GM19043 (cell line): ENCODE data around the gene SLC6A19.

Experiments used
- ATAC-seq: cut with Tn5 transposase; IDR thresholded peaks from one replicate; pipeline ENCODE4 v1.9.1; 2021; ENCODE audit warnings: low read depth; ENCODE audit not compliant: unreplicated experiment

SLC6A19 gene

DNA sequence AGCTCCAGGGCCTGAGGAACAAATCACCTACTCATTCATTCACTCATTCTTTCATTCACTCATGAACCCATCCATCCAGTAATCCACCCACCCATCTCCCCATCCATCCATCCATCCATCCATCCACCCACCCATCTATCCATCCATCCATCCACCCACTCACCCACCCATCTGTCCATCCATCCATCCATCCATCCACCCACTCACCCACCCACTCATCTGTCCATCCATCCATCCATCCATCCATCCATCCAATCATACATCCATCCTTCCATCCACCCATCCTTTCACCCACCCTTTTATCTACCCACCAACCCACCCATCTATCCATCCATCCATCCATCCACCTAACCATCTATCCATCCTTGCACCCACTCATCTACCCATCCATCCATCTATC, 35.5 kb upstream of the SLC6A19 start:
- no peak for ATAC-seq

DNA sequence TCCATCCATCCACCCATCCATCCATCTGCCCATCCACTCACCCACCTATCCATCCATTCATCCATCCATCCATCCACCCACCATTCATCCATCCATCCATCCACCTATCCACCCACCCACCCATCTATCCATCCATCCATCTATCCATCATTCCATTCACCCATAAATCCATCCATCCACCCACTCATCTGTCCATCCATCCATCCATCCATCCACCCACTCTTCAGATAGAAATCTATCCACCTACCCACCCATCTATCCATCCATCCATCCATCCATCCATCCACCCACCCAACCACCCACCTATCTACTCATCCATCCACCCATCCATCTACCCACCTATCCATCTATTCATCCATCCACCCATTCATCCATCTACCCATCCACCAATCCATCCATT, 35.0 kb upstream of the SLC6A19 start:
- ATAC-seq: no peak

DNA sequence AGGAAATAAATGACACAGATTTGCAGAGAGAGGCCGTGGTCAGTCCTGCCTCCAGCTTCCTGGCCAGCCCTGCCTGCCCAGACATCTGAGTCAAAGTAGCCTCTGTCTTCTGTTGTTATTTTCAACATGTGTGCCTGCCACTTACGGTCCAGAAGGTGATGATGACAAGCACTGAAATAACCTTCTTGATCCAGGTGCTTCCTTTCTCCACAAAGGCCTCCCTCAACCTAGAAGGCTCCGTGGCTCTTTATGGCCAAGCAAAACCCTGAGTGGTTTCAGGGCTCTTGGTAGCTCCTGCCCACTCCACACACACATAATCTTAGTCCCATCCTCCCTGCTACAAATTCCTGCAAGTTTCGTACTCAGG, 34.1 kb upstream of the SLC6A19 start:
- ATAC-seq: no peak

DNA sequence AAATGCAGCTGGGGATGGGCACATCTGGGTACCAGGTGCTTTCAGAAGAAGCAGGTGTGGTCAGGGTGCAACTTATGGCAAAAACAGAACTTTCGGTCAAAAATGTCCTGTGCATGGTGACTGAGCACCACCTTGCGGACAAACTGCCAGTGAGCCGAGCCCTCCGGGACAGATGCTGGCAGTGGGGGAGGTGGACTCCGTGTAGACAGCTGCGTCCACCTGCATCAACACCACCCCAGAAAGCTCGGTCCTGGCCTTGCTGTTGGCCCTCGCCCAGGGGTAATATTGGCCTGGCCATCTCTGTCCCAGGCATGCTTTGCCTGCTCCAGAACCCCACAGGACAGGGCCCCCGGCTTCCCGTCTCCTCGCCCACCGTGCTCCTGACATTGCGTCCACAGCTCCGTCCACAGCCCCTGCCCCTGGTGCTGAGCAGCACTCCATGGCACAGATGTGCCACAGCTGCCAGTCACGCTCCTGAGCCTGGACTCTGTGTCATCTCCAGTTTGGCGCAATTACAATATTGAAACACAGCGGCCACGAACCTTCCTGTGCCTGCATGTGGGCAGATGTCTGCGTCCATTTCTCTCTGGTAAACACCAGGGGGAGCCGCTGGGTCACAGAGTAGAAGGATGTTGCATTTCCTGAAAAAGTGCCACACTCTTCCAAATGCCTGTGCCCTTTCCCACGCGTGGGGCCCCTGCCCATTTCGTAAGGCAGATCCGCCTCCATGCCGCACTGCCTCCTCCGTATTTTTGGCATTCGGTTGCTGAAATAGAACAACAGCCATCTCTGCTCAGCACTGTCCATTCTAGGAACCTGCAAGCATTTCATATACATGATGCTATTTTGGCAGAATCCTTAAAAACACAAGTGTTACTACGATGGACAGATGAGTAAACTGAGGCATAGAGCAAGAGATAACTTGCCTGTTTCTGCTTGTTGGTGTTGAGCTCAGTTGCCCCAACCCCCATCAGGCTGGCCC, 33.4 kb upstream of the SLC6A19 start:
- ATAC-seq: peak; percentile 57

DNA sequence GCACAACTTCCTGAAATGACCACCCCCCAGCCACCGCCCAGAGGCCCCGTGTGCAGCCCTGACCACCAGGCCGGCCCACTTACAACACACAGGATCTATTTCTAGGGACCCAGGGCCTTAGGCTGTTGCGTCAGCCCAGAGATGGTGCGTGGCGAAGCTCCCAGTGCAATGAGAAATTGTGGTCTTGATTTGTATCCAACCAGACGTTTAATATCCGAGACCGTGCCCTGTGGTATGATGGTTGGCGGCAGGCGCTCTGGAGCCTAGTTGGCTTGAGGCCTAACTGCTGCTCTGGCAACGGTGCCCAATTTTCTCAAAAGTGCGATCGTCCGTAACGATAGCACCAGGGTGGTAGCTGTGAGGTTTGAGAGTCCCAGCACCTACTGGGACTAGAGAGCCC, 32.6 kb upstream of the SLC6A19 start:
- ATAC-seq: no peak

DNA sequence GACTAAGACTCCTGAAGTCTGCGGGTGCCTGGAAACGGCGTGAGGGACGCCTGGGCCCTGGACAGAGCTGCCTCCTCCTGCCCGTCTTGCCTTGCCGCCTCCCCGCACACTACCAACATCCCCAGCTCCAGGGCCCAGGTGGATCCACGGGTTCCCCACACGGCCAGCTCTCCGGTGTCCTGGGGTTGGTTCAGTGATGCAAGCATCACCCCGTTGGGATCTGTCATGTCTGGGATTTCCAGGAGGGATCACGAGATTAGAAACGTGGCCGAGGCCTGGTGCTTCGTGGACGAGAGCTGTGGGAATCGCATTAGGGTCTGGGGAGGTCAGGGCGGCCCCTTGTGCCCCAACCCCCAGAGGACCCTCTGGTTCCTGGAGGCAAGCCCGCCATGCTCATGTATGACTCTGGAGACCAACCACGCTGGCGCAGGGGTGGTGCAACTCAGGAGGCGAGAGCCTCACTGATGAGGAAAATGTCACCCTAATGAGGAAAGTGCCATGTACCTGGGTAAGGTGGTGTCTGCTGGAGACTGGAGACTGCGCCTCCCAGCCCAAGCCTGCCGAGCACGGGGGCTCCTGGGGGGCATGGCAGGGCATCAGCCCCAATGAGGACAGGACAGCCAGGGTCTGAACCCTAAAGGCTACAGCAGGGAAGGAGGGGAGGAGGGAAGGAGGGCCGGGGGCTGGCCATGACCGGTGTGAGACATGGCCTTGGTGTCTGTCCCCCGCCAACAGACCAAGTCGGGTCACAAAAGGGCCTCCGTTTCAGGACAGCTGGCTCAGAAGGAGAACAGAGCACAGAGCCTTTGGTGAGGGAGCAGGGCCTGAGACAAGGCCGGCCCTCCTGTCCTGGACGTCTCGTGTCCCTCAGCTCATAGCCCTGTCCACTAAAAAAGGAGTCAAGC, 31.9 kb upstream of the SLC6A19 start:
- no peak for ATAC-seq

DNA sequence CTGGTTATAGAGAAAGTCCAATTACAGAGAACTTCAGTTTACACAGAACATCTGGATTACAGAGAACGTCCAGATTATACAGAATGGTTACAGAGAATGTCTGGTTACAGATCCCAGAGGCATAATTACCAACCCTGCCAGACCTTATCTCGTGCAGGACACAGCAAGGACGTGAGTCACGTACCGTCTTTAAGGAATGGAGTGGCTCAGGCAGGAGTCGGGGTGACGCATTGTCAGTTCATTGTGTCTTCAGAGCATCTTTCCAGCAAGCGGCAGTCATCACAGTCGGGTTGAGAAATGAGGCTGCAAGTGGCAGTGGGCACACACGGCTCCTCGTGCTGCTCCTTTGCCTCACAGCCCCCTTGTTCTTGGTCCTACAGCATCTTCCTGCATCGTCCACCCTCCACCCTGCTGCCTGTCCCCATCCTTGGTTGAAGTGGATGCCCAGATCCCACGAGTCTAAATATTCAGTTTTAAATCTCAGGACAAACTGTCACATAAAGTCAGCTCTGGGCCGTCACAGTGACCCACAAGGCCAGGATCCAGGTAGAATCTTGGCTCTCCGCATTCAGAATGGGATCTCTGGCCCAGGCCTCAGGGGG, 30.0 kb upstream of the SLC6A19 start:
- no peak for ATAC-seq

DNA sequence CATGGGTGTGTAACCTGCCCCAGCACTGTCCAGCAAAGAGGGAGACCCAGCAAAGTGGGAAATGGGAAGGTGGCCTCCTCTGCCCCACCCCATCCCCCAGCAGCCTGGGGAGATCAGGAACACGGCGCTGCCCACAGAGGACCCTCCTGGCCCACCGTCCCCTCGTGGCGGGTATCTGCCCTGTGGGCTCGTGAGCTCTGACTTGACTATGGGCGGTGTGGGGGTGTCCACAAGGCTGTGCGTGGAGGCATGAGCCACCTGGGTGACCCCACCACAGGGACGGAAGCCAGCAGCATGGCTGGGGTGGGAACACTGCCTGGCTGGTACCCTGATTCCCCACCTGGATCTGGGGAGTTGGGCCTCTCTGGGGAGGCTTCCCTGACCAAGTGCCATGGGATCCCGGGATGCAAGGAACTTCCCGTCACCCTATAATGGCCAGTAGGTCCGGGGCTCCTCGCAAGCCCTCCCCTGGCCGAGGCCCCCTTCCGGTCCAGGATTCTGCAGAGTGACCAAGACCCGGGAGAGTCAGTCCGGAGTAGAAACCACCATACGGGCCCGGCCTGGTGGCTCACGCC, 29.3 kb upstream of the SLC6A19 start:
- no peak for ATAC-seq

DNA sequence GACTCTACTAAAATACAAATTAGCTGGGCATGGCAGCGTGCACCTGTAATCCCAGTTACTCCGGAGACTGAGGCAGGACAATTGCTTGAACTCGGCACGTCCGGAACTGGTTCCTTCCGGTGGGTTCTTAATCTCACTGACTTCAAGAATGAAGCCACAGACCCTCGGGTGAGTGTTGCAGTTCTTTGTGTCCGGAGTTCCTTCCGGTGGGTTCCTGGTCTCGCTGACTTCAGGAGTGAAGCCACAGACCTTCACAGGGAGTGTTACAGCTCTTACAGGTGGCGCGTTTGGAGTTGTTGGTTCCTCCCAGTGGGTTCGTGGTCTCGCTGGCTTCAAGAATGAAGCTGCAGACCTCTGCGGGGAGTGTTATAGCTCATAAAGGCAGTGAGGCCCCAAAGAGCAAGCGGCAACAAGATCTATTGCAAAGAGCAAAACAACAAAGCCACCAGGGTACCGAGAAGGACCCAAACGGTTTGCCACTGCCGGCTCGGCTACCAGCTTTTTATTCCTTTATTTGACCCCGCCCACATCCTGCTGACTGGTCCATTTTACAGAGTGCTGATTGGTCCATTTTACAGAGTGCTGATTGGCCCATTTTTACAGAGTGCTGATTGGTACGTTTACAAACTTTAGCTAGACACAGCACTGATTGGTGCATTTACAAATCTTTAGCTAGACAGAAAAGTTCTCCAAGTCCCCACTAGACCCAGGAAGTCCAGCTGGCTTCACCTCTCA, 28.6 kb upstream of the SLC6A19 start:
- no peak for ATAC-seq

DNA sequence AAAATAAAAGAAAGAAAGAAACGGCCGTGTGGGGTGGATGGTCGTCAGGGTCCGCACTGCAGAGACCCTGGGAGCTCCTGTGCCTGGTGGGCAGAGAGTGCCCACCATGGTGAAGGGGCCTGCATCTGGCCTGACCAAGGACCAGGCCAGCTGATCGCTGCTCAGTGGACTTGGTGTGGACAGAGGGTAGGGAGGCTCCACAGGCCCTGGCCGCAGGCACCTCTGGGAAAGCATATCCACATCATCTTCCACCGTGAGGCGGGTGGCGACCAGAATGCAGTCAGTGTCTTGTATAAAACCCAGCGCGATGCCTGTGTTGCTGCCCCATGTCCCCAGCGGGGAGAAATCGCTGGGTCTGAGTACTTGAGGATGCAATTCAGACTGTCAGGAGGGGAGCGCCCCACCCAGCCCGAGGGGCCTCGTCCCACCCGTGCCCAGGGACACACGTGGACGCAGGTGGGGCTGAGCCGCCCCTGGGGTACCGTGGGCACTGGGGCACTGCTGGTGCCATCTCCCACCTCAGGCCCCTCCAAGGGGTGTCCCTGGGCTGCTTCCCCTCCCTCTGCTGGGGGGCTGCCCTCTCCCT, 27.8 kb upstream of the SLC6A19 start:
- ATAC-seq: no peak

DNA sequence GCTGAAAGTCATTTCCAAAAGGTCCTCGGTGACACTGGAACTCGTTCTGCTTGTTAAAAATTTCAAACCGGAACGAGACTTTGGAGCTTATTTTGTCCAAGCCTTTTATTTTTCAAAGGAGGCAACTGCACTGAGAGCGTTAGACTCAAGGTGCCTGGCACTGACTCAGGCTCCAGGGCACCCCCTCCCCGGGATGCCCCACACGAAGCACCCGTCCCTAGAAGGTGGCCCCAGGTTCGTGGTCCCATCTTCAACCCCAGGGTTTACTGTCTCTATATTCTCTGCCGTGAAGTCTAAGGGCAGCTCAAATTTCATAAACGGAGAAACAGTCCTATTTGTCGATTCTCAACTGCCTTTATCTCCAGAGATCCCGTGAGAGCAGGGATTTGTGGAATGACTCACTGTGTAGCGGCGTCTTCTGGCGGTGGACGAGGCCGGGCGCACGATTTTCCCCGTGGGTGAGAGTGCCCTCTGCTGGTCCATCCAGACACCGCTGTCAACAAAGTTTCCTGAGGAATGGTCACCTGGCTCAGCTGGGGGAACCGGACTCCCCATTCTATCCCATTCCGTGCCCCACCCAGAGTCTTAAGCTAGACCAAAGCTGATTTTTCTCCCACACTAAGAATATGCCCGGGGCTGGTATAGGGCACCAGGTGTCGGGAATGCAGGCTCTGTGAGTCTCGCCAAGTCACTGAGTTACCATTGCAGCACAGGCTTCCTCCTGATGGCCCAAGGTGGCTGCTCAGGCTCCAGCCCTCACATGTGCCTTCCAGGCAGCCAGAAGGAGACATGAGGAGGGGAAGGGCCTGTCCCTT, 27.1 kb upstream of the SLC6A19 start:
- ATAC-seq: no peak

DNA sequence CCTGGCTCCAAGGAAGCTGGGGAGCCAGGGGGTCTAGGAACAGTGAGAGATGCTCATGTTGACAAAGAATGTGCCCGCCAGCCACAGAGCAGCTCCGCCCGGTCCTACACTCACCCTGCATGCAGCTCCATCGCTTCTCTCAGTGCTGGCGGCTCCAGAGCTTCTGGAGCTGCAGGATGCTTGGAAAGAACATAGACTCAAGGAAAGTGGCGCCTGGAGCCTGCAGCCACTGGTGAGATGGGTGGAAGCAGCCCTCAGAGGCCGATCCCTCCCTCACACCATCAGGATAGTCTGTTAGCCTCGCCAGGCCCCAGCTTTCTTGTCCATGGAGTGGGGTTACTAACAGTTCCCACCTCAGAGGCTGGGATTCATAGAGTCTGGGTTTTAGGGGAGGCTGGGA, 26.4 kb upstream of the SLC6A19 start:
- no peak for ATAC-seq

DNA sequence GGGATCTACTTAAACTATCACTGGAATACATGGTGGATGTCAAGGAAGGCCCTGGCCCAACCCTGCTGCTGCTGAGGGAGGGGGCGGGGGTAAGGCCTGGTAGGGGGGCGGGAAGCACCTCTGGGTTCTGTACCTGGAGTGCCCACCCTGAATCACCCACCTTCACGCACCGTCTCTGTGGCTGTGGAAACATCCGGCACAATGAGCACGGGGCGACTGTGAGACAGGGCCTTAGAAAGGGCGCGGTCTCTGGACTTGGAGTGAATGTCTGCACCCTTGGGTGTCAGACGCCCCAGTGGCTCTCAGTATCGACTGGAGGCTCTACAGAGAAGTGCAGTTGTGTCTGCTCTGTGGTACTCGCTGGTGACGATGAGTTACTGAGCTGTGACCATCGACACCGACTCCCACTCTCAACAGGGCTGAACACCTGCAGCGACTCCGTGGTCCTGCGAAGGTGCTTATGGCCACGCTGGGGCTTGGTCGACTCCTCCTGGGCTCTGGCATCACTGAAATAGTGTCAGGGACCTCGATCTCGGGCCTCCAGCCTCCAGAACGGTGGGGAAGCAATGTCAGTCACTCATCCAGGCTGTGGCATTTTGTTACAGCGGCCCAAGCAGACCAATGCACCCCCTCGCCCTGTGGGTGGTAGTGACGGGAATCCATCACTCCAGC, 25.5 kb upstream of the SLC6A19 start:
- no peak for ATAC-seq

DNA sequence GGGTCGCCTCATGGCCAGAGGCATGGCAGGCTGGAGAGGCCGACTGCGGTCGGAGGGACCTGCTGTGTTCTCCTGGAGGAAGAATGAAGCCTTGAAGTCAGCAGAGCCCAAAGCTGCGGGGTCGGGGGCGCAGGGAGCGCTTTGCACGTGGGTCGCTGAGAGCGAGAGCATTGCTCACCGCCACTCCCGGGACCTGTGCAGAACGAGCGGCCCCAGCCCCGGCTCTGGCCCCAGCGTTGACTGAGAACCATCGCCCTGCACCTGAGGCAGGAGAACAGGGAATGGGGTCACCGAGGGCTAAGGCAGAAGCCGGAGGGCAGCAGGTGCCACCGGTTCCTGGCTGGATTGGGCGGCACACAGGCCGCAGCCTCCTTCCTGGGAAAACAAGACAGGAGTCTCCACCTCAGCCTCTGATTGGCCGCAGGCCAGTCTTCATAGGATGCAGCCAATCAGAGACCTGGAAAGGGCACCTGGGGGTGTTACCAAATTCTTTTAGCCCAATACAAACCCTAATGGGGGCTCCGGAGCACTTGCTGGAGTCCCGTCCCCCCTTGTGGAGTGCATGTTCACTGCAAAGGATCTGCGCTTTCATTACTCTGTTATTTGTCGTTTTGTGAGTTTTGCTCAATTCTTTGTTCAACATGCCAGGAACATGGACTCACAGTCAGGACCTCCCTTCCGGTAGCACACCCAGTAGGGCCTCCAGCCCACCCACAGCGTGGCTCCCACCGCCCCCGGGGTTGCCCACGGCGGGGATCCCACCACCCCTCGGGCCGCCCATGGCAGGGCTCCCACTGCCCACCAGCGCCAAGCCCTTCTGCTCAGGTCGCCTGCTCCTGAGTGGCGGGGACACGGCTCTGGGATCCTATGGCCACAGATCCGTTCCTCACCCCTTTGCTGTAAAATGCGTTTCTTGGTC, 24.7 kb upstream of the SLC6A19 start:
- no peak for ATAC-seq

DNA sequence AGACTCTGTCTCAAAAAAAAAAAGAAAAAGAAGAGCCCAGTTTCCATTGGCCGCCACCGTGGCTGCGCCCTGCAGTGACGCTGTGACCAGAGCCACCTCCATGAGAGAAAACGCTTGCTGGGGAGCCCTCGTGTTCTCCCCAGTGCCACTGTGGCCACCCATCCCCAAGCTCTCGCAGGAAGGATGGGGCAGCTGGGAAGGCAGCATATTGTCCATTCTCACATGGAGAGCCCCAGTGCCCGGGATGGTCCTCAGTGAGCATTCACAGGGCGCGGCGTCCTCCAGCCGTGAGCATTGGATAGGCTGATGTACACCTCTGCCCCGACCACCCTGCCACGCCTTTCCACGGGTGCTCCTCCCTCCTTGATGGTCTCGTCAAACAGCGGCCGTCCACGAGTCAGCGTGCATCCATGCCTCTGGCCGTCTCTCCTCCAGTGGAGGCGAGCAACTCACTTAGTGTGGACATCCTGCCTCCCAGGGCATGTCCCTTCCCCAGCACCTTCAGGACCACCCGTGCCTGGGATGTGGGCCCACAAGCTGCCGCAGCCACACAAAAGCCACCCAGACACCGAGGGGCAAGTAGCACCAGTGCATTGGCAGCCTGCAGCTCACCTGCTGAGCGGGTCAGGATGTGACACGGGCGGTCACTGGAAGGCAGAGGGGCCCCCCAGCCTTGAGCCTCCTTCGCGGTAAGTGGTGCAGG, 23.4 kb upstream of the SLC6A19 start:
- ATAC-seq: no peak

DNA sequence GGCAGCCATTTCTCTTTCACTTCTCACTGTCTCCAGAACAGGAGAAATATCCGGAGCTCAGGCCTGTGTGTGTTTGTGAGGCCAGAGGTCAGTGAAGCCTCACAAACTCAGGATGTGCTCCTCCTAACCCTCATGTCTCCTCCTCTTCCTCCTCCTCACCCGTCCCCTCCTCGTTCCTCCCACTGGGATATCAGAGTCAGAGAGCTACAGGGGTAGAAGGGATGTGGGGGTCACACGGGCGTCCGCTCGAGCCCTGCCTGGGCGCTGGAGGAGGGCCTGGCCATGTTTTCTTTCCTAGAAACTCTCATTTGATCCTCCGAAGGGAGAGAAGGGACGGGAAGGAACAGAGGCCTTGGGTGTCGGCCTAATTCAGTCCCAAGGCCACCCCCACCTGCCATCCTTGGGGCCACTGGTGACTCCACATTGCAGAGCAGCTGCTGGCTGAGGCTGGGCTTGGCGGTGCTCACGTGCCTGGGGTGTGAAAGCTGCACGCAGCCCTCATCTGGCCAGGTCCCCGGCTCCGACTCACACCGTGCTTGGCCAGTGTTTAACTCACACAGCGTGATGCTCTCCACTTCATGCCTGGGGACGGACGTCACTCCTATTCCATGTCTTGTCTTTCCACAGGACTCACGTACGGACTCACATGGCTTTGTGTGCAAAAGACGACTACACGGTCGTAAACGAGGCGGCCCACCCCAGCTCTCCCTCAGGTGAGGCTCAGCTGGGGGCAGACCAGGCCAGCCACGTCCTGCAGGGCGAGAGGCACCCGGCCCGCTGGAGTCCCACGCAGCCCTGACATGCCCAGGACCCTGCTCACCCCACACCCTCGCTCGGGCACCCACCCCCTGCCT, 22.6 kb upstream of the SLC6A19 start:
- ATAC-seq: no peak
